Measurements from ENCODE around the gene C22orf23.

- peak; percentile 23 to 70 (median 40) for TF ChIP-seq CTCF (optimal IDR thresholded peaks at IDR 0.05 in 1 of 3, IDR thresholded peaks at IDR 0.05 in 1 of 3, conservative IDR thresholded peaks at IDR 0.05 in 1 of 3; ENCODE audit: extremely low read depth in 1 of 3, insufficient read depth in 2 of 3, low read length in 3 of 3)
- no peak for TF ChIP-seq EZH2 (IDR thresholded peaks at IDR 0.05; ENCODE audit: low read length)
These were observed 23.0 kb downstream of the C22orf23 start for GRCh38 chr22:37930270-37930951.
